IgD-negative memory B cell (primary cell): ENCODE data around the gene MPP3. TPM values are rescaled to one million over a fixed set of nuclear protein-coding genes. Genes with fewer than 3 reads are reported as not detected.

ENCODE experiments used
- H3K27ac Mint-ChIP-seq, 3 donors: one replicate each; pipeline ENCODE4 v1.8.0; 2020 to 2022; ENCODE audit warnings: mild to moderate bottlenecking in 3 of 3, mixed read lengths in 3 of 3, moderate library complexity in 1 of 3
- H3K27me3 Mint-ChIP-seq: one replicate; pipeline ENCODE4 v1.8.0; 2021; ENCODE audit warnings: mixed read lengths
- H3K36me3 Mint-ChIP-seq: one replicate; pipeline ENCODE4 v1.8.0; 2020; ENCODE audit warnings: mild to moderate bottlenecking, mixed read lengths
- H3K4me1 Mint-ChIP-seq, 3 donors: one replicate each; pipeline ENCODE4 v1.8.0; 2020 to 2022; ENCODE audit warnings: mixed read lengths in 3 of 3, mild to moderate bottlenecking in 1 of 3
- H3K4me3 Mint-ChIP-seq, 4 donors: one replicate each; pipeline ENCODE4 v1.8.0; 2020 to 2022; ENCODE audit warnings: mild to moderate bottlenecking in 4 of 4, mixed read lengths in 4 of 4, moderate library complexity in 3 of 4
- H3K9me3 Mint-ChIP-seq, 3 donors: one replicate each; pipeline ENCODE4 v1.8.0; 2020 to 2021; ENCODE audit warnings: mixed read lengths in 3 of 3, mild to moderate bottlenecking in 1 of 3
- polyA plus RNA-seq: library from polyadenylated mRNA; unstranded; fragments of 300-500 nt; fragmentation: Illumina TruSeq; gene quantifications from one replicate; pipeline ENCODE4 v1.2.3, GENCODE V29; 2021

Gene MPP3
- polyA plus RNA-seq, 1 donor from 2014 or later: not detected

GRCh38 chr17:43769859-43770258 lies 63.1 kb downstream of the MPP3 start:
- Mint-ChIP-seq H3K4me3 (no peak overlapping the region), H3K27me3 (no peaks in the 10 kb centered on the region), H3K4me1 (peaks cover 13 to 24% (median 15%) of the 10 kb centered on the region in 3 donors), H3K9me3 (no peaks in the 10 kb centered on the region), H3K27ac (peak overlapping the region in 1 of 3 donors; percentile 52), H3K36me3 (peaks cover 3% of the 10 kb centered on the region)

- Mint-ChIP-seq H3K36me3 (peaks cover 3% of the 10 kb centered on the region), H3K9me3 (no peaks in the 10 kb centered on the region), H3K4me1 (peaks cover 13 to 24% (median 15%) of the 10 kb centered on the region in 3 donors), H3K27ac (no peak overlapping the region), H3K27me3 (no peaks in the 10 kb centered on the region), H3K4me3 (no peak overlapping the region)
Measured at GRCh38 chr17:43769426-43769825, 63.5 kb downstream of the MPP3 start.

- H3K9me3 Mint-ChIP-seq: no peaks in the 10 kb centered on the region
- H3K27ac Mint-ChIP-seq: no peak overlapping the region
- H3K4me3 Mint-ChIP-seq: no peak overlapping the region
- peaks cover 3% of the 10 kb centered on the region for H3K36me3 Mint-ChIP-seq
- no peaks in the 10 kb centered on the region for H3K27me3 Mint-ChIP-seq
- peaks cover 13 to 24% (median 15%) of the 10 kb centered on the region in 3 donors for H3K4me1 Mint-ChIP-seq
Measured at GRCh38 chr17:43768943-43769342, 64.0 kb downstream of the MPP3 start.

- Mint-ChIP-seq H3K36me3 (peaks cover 5% of the 10 kb centered on the region), H3K27ac (peak overlapping the region in 1 of 3 donors; percentile 64), H3K4me1 (peaks cover 11 to 22% (median 11%) of the 10 kb centered on the region in 3 donors), H3K9me3 (no peaks in the 10 kb centered on the region), H3K27me3 (peaks cover 4% of the 10 kb centered on the region), H3K4me3 (peak overlapping the region in 1 of 4 donors; percentile 7)
Measured at GRCh38 chr17:43768382-43768781, 64.6 kb downstream of the MPP3 start.

- Mint-ChIP-seq H3K9me3 (no peaks in the 10 kb centered on the region), H3K4me1 (peaks cover 6 to 15% (median 7%) of the 10 kb centered on the region in 3 donors), H3K27ac (no peak overlapping the region), H3K4me3 (no peak overlapping the region), H3K27me3 (peaks cover 4% of the 10 kb centered on the region), H3K36me3 (peaks cover 5% of the 10 kb centered on the region)
Measured at GRCh38 chr17:43767713-43768059, 65.3 kb downstream of the MPP3 start.

- Mint-ChIP-seq H3K27ac (no peak overlapping the region), H3K9me3 (no peaks in the 10 kb centered on the region), H3K4me1 (peaks cover 5 to 12% (median 6%) of the 10 kb centered on the region in 3 donors), H3K36me3 (peaks cover 5% of the 10 kb centered on the region), H3K27me3 (peaks cover 4% of the 10 kb centered on the region), H3K4me3 (no peak overlapping the region)
Measured at GRCh38 chr17:43767053-43767712, 65.8 kb downstream of the MPP3 start.

- peak overlapping the region in 1 of 4 donors; percentile 47 for H3K4me3 Mint-ChIP-seq
- H3K9me3 Mint-ChIP-seq: no peaks in the 10 kb centered on the region
- no peak overlapping the region for H3K27ac Mint-ChIP-seq
- H3K4me1 Mint-ChIP-seq: peaks cover 5 to 12% (median 6%) of the 10 kb centered on the region in 3 donors
- H3K36me3 Mint-ChIP-seq: peaks cover 2% of the 10 kb centered on the region
- H3K27me3 Mint-ChIP-seq: peaks cover 4% of the 10 kb centered on the region
Measured at GRCh38 chr17:43766413-43767052, 66.4 kb downstream of the MPP3 start.

GRCh38 chr17:43760254-43760852 lies 72.6 kb downstream of the MPP3 start:
- Mint-ChIP-seq H3K27ac (no peak overlapping the region), H3K9me3 (no peaks in the 10 kb centered on the region), H3K27me3 (peaks cover 30% of the 10 kb centered on the region), H3K36me3 (peaks cover 2% of the 10 kb centered on the region), H3K4me3 (no peak overlapping the region), H3K4me1 (no peaks in the 10 kb centered on the region)

- no peaks in the 10 kb centered on the region for H3K4me1 Mint-ChIP-seq
- H3K4me3 Mint-ChIP-seq: no peak overlapping the region
- no peak overlapping the region for H3K27ac Mint-ChIP-seq
- peaks cover 2% of the 10 kb centered on the region for H3K36me3 Mint-ChIP-seq
- peaks cover 31% of the 10 kb centered on the region for H3K27me3 Mint-ChIP-seq
- H3K9me3 Mint-ChIP-seq: no peaks in the 10 kb centered on the region
Measured at GRCh38 chr17:43759836-43760235, 73.1 kb downstream of the MPP3 start.

GRCh38 chr17:43758497-43759174 lies 74.3 kb downstream of the MPP3 start, which contains the start of gene SOST:
Gene SOST, minus strand, starts transcription at chr17:43758791. Its CDS starts 50 bp downstream, at chr17:43758741.
- Mint-ChIP-seq H3K27ac (no peak within 1 kb of the TSS), H3K4me3 (no peak within 1 kb of the TSS), H3K9me3 (no peaks in the 10 kb centered on the region)

GRCh38 chr17:43758086-43758485 lies 74.9 kb downstream of the MPP3 start:
- H3K9me3 Mint-ChIP-seq: no peaks in the 10 kb centered on the region
- H3K27me3 Mint-ChIP-seq: peaks cover 34% of the 10 kb centered on the region
- H3K4me3 Mint-ChIP-seq: no peak overlapping the region
- H3K27ac Mint-ChIP-seq: no peak overlapping the region
- H3K4me1 Mint-ChIP-seq: no peaks in the 10 kb centered on the region
- no peaks in the 10 kb centered on the region for H3K36me3 Mint-ChIP-seq

More at GRCh38 chr17:43758497-43759174, 74.3 kb downstream of the MPP3 start, which contains the start of gene SOST:
- Mint-ChIP-seq H3K4me1 (no peaks in the 10 kb centered on the region), H3K36me3 (no peaks in the 10 kb centered on the region), H3K27me3 (peaks cover 33% of the 10 kb centered on the region)

GRCh38 chr17:43757171-43757660 lies 75.7 kb downstream of the MPP3 start:
- no peak overlapping the region for H3K4me3 Mint-ChIP-seq
- peaks cover 36% of the 10 kb centered on the region for H3K27me3 Mint-ChIP-seq
- no peaks in the 10 kb centered on the region for H3K36me3 Mint-ChIP-seq
- no peak overlapping the region for H3K27ac Mint-ChIP-seq
- no peaks in the 10 kb centered on the region for H3K9me3 Mint-ChIP-seq
- H3K4me1 Mint-ChIP-seq: no peaks in the 10 kb centered on the region

GRCh38 chr17:43756201-43756600 lies 76.7 kb downstream of the MPP3 start:
- Mint-ChIP-seq H3K4me3 (peak overlapping the region in 2 of 4 donors; percentile 2 to 30), H3K36me3 (no peaks in the 10 kb centered on the region), H3K27ac (no peak overlapping the region), H3K27me3 (peaks cover 36% of the 10 kb centered on the region), H3K4me1 (no peaks in the 10 kb centered on the region), H3K9me3 (no peaks in the 10 kb centered on the region)

- H3K4me1 Mint-ChIP-seq: no peaks in the 10 kb centered on the region
- H3K27ac Mint-ChIP-seq: no peak overlapping the region
- no peaks in the 10 kb centered on the region for H3K9me3 Mint-ChIP-seq
- peaks cover 36% of the 10 kb centered on the region for H3K27me3 Mint-ChIP-seq
- no peaks in the 10 kb centered on the region for H3K36me3 Mint-ChIP-seq
- no peak overlapping the region for H3K4me3 Mint-ChIP-seq
Measured at GRCh38 chr17:43755389-43755875, 77.5 kb downstream of the MPP3 start.

GRCh38 chr17:43754947-43755346 lies 78.0 kb downstream of the MPP3 start:
- Mint-ChIP-seq H3K4me3 (no peak overlapping the region), H3K27me3 (peaks cover 36% of the 10 kb centered on the region), H3K9me3 (no peaks in the 10 kb centered on the region), H3K36me3 (no peaks in the 10 kb centered on the region), H3K4me1 (no peaks in the 10 kb centered on the region), H3K27ac (no peak overlapping the region)
